GM12878 (cell line): ENCODE measurements around the gene ZNF506. TPM values are rescaled to one million over a fixed set of nuclear protein-coding genes. Genes with fewer than 3 reads are reported as not detected.

Source experiments
- ATAC-seq: fragments of 200-7000 bp; cut with Tn5 transposase; 3 replicates; pipeline ENCODE4 v1.9.1; 2020; ENCODE audit warnings: mild to moderate bottlenecking, moderate library complexity
- BruUV-seq: library from RNA; stranded (reverse); fragments of 400-500 nt; replicated peaks from 2 replicates; lab custom pipeline; 2021; lab: Mats Ljungman, UMichigan
- CTCF ChIA-PET: fragments of 300-600 bp; sonication (Branson Sonifier 250); formaldehyde crosslinking; extraction: SDS; loops from one replicate; lab custom pipeline; 2021; ENCODE audit warnings: inconsistent platforms; lab: Yijun Ruan, JAX
- POLR2A ChIA-PET: fragments of 350-600 bp; formaldehyde crosslinking; extraction: SDS; loops from one replicate; lab custom pipeline; 2021; ENCODE audit warnings: inconsistent platforms; lab: Charles Lee
- RAD21 ChIA-PET: fragments of 300-600 bp; sonication (Branson Sonifier 250); formaldehyde crosslinking; loops from one replicate; lab custom pipeline; 2023; ENCODE audit warnings: antibody characterized with exemption; ENCODE audit not compliant: unreplicated experiment; lab: Charles Lee
- SMC1A ChIA-PET: fragments of 300-600 bp; sonication (Branson Sonifier 250); formaldehyde crosslinking; loops from one replicate; lab custom pipeline; 2023; ENCODE audit not compliant: unreplicated experiment, uncharacterized antibody; lab: Charles Lee
- DNase-seq: peaks from one replicate; pipeline ENCODE4 v3.0.0-alpha.2; 2011; ENCODE audit warnings: low read depth, low spot score
- FAIRE-seq: peaks from 3 replicates; lab custom pipeline; 2011; peaks lifted over from hg19 to GRCh38; lab: Jason Lieb, UNC
- H2AFZ ChIP-seq: 2 replicates; pipeline ENCODE4 v1.6.0; 2011; ENCODE audit warnings: low read depth, low read length, control low read depth; ENCODE audit not compliant: control insufficient read depth
- H3K27ac ChIP-seq: 2 replicates; pipeline ENCODE4 v1.5.1; 2011; ENCODE audit warnings: control low read depth; ENCODE audit not compliant: control insufficient read depth, insufficient read depth
- H3K27me3 ChIP-seq, 2 experiments: replicated peaks in 1 of 2; 2 replicates each; pipeline versions ENCODE4 v1.6.0 to v1.6.1; 2011; ENCODE audit warnings: low read length in 1 of 2; ENCODE audit not compliant: control insufficient read depth in 2 of 2, insufficient read depth in 2 of 2
- H3K36me3 ChIP-seq, 2 experiments: 2 replicates each; pipeline ENCODE4 v1.5.1; 2011; ENCODE audit warnings: low read length in 1 of 2; ENCODE audit not compliant: control insufficient read depth in 2 of 2, insufficient read depth in 2 of 2
- H3K4me1 ChIP-seq: 2 replicates; pipeline ENCODE4 v1.6.1; 2011; ENCODE audit warnings: mild to moderate bottlenecking, low read length, moderate library complexity, mixed read lengths; ENCODE audit not compliant: control insufficient read depth, insufficient read depth
- H3K4me2 ChIP-seq: 2 replicates; pipeline ENCODE4 v1.6.0; 2011; ENCODE audit warnings: control low read depth; ENCODE audit not compliant: control insufficient read depth, insufficient read depth
- H3K4me3 ChIP-seq: fragments of 200-600 bp; sonication (generic); 2 replicates; pipeline ENCODE4 v1.5.1; 2016
- H3K79me2 ChIP-seq: 2 replicates; pipeline ENCODE4 v1.6.0; 2011; ENCODE audit warnings: low read length; ENCODE audit not compliant: control insufficient read depth, insufficient read depth
- H3K9ac ChIP-seq: 2 replicates; pipeline ENCODE4 v1.8.0; 2011; ENCODE audit warnings: low read length, control low read depth, mixed read lengths; ENCODE audit not compliant: control insufficient read depth, insufficient read depth
- H3K9me3 ChIP-seq: replicated peaks from 3 replicates; pipeline ENCODE4 v1.5.1; 2011; ENCODE audit warnings: mild to moderate bottlenecking, low read length; ENCODE audit not compliant: control insufficient read depth, insufficient read depth
- H4K20me1 ChIP-seq: 2 replicates; pipeline ENCODE4 v1.6.0; 2011; ENCODE audit not compliant: control insufficient read depth, insufficient read depth
- ASH2L ChIP-seq: fragments of 300-600, 200-600 bp; sonication (generic); IDR thresholded peaks from 2 replicates; pipeline ENCODE4 v1.6.1; 2017; ENCODE audit warnings: low read depth, mild to moderate bottlenecking, borderline replicate concordance
- NR2F1 ChIP-seq: fragments of 450-650 bp; conservative IDR thresholded peaks from 2 replicates; pipeline ENCODE4 v1.6.1; 2017; ENCODE audit warnings: mild to moderate bottlenecking
- YBX1 ChIP-seq: fragments of 450-650 bp; IDR thresholded peaks from 2 replicates; pipeline ENCODE4 v1.6.1; 2016; ENCODE audit warnings: antibody characterized with exemption
- WGBS: methylation state at CpG from one replicate; pipeline ENCODE4 v1.1.6; 2016; ENCODE audit warnings: low lambda C conversion rate; ENCODE audit not compliant: insufficient replicate concordance, insufficient coverage; ENCODE audit errors: missing lambda C conversion rate; 5-methylcytosine and 5-hydroxymethylcytosine counted together
- in situ Hi-C: fragments of 300-500 bp; cut with MboI; formaldehyde crosslinking; loops from 9 replicates; pipeline ENCODE4 v1.14.3; 2018; ENCODE audit warnings: mixed read lengths
- intact Hi-C: fragments of 100-400 bp; cut with micrococcal nuclease; formaldehyde crosslinking; loops from one replicate; pipeline ENCODE4 v1.14.2; 2022; ENCODE audit not compliant: unreplicated experiment
- polyA plus RNA-seq, 11 experiments: library from polyadenylated mRNA; depleted of rRNA in 4 of 11; unstranded in 6 of 11; stranded (reverse) in 5 of 11; fragments of >200 nt; fragmentation: Nextera tagmentation in 4 of 11; fragmentation: Illumina TruSeq in 1 of 11; extraction: Ambion mirVana in 4 of 11; extraction: Trizol in 1 of 11; gene quantifications; 1 replicate in 1 of 11; 2 replicates in 10 of 11; pipeline versions ENCODE4 v1.2.1 to v1.2.3, GENCODE V29; 2011 to 2016; ENCODE audit warnings: inconsistent platforms in 2 of 11, missing spikeins in 2 of 11, low read depth in 1 of 11
- total RNA-seq, 4 experiments: library from RNA; depleted of rRNA in 3 of 4; stranded (reverse); fragments of >200 nt in 3 of 4; fragmentation: Illumina TruSeq in 1 of 4; extraction: Trizol in 1 of 4; gene quantifications; 2 replicates each; pipeline versions ENCODE4 v1.2.1 to v1.2.3, GENCODE V29; 2013 to 2021
- TF ChIP-seq, protein P1 (sequence below), 3 experiments: IDR thresholded peaks in 2 of 3; conservative IDR thresholded peaks in 1 of 3; 2 replicates each; pipeline ENCODE4 v1.5.1; 2011; ENCODE audit warnings: low read depth in 3 of 3, low read length in 3 of 3, mild to moderate bottlenecking in 3 of 3, control low read depth in 2 of 3, moderate library complexity in 2 of 3, inconsistent platforms in 1 of 3, mixed read lengths in 1 of 3; ENCODE audit not compliant: control insufficient read depth in 2 of 3, insufficient read depth in 1 of 3; ENCODE audit errors: extremely low read depth in 1 of 3
- TF ChIP-seq, protein P2 (sequence below): fragments of 450-650 bp; IDR thresholded peaks from 2 replicates; pipeline ENCODE4 v1.6.1; 2016; ENCODE audit warnings: mild to moderate bottlenecking, moderate library complexity, borderline replicate concordance

ZNF506 gene
- total and polyA plus RNA-seq, 10 of the 15 experiments (the other 5 are each of a cell fraction or from before 2014, with no cell fraction given) = 3.5 to 12.0 (median 7.9) TPM

DNA sequence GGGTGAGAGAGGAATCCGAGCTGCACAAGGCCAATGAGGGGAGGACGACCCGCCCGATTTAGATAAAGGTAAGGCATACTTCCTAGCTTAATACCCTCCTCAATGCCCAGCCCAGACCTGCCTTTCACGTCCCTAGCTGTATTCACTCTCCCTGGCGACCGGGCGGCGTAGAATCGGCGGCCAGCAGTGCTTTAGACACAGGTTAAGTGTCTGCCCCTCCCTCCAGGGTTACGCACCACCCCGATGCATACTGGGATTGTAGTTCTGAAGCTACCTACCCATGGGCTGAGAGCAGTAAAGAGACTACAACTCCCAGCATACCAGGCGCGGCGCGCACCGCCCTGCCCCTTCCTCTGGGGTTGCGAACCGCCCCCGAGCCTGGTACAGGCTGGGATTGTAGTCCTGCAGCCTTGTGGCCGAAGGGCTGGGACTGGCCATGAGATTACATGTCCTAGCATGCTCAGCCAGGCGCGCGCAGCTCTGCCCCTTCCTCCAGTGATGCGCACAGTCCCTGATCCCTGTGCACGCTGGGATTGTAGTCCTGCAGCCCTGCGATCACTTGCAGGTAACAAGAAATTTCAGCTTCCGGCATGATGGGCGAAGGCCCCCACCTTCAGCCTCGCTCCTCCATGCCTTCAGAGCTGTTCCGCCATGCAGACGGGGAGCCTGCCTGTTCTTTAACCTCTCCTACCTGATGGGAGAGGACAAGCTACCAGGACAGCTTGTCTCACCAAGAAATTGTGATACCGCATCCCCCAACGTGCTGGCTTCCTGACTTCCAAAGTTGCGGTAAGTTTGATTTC lies 45.1 kb downstream of the ZNF506 start (continued):
- TF ChIP-seq, protein P1, sequence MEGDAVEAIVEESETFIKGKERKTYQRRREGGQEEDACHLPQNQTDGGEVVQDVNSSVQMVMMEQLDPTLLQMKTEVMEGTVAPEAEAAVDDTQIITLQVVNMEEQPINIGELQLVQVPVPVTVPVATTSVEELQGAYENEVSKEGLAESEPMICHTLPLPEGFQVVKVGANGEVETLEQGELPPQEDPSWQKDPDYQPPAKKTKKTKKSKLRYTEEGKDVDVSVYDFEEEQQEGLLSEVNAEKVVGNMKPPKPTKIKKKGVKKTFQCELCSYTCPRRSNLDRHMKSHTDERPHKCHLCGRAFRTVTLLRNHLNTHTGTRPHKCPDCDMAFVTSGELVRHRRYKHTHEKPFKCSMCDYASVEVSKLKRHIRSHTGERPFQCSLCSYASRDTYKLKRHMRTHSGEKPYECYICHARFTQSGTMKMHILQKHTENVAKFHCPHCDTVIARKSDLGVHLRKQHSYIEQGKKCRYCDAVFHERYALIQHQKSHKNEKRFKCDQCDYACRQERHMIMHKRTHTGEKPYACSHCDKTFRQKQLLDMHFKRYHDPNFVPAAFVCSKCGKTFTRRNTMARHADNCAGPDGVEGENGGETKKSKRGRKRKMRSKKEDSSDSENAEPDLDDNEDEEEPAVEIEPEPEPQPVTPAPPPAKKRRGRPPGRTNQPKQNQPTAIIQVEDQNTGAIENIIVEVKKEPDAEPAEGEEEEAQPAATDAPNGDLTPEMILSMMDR (IDR thresholded peaks at IDR 0.05 in 2 of 3, conservative IDR thresholded peaks at IDR 0.05 in 1 of 3; ENCODE audit: control insufficient read depth in 2 of 3, extremely low read depth in 1 of 3, insufficient read depth in 1 of 3, low read depth in 3 of 3, low read length in 3 of 3) = peak in 1 of 3 experiments; percentile 8; a peak in 1 of 6 replicates
- no peak for TF ChIP-seq YBX1

DNA sequence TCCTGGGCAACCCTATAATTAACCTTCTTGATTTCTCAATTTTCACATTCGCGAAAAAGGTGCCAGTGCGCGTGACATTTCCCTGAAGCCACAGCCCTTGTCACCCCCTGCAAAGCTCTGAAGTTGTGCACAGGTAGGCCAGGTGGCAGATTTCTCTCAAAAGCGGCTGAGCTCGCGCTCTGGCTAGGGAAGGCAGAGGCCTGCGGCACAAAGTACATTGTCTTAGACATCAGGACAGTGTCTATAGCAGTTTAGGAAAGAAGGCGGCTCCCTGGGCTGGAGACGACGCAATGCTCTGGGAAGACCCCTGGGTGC lies 45.7 kb downstream of the ZNF506 start:
- peaks cover 8% of the 10 kb centered on the region for H3K9me3 ChIP-seq
- intact Hi-C loops = loop anchor here (2.0 kb wide), 1 partner anchor 107 kb away; the partner anchor contains the start of gene ZNF101
- H4K20me1 ChIP-seq = no peaks in the 10 kb centered on the region
- no peak for DNase-seq
- 2% methylated on average over 11 of the region's 11 CpGs for WGBS
- peak overlapping the region; percentile 78 for H3K4me3 ChIP-seq
- CTCF ChIA-PET = interaction anchor here (0.6 to 1.4 kb wide), 6 partner anchors 45 to 244 kb away, joined by 3 to 4 read pairs (median 4); partner anchors contain the start of genes ZNF253 and ZNF506
- BruUV-seq = TSS peak; percentile 92
- peak overlapping the region; percentile 83 for H3K4me2 ChIP-seq
- SMC1A ChIA-PET = interaction anchor here (0.6 to 2.4 kb wide), 11 partner anchors 9 to 127 kb away, joined by 3 to 18 read pairs (median 6); partner anchors contain the start of genes ATP13A1, ZNF101, ZNF14 and ZNF253
- POLR2A ChIA-PET = interaction anchor here (0.8 to 2.1 kb wide), 10 partner anchors 43 to 138 kb away, joined by 3 to 12 read pairs (median 4); partner anchors contain the start of genes ZNF14, ZNF506 and ZNF93
- H2AFZ ChIP-seq = peak overlapping the region; percentile 63
- H3K36me3 ChIP-seq = peaks cover 0 to 5% of the 10 kb centered on the region in 2 experiments; a peak in 1 of 4 replicates
- FAIRE-seq = no peak
- peak overlapping the region; percentile 50 for H3K27ac ChIP-seq
- H3K27me3 ChIP-seq = no peaks in the 10 kb centered on the region
- peak; percentile 21 for ATAC-seq
- H3K9ac ChIP-seq = peak overlapping the region; percentile 64
- H3K79me2 ChIP-seq = peaks cover 3% of the 10 kb centered on the region
- in situ Hi-C loops = loop anchor here (5.0 to 10.0 kb wide), 2 partner anchors 109 to 251 kb away; partner anchors contain the start of genes YJEFN3 and ZNF101
- H3K4me1 ChIP-seq = no peaks in the 10 kb centered on the region
- TF ChIP-seq, protein P2, sequence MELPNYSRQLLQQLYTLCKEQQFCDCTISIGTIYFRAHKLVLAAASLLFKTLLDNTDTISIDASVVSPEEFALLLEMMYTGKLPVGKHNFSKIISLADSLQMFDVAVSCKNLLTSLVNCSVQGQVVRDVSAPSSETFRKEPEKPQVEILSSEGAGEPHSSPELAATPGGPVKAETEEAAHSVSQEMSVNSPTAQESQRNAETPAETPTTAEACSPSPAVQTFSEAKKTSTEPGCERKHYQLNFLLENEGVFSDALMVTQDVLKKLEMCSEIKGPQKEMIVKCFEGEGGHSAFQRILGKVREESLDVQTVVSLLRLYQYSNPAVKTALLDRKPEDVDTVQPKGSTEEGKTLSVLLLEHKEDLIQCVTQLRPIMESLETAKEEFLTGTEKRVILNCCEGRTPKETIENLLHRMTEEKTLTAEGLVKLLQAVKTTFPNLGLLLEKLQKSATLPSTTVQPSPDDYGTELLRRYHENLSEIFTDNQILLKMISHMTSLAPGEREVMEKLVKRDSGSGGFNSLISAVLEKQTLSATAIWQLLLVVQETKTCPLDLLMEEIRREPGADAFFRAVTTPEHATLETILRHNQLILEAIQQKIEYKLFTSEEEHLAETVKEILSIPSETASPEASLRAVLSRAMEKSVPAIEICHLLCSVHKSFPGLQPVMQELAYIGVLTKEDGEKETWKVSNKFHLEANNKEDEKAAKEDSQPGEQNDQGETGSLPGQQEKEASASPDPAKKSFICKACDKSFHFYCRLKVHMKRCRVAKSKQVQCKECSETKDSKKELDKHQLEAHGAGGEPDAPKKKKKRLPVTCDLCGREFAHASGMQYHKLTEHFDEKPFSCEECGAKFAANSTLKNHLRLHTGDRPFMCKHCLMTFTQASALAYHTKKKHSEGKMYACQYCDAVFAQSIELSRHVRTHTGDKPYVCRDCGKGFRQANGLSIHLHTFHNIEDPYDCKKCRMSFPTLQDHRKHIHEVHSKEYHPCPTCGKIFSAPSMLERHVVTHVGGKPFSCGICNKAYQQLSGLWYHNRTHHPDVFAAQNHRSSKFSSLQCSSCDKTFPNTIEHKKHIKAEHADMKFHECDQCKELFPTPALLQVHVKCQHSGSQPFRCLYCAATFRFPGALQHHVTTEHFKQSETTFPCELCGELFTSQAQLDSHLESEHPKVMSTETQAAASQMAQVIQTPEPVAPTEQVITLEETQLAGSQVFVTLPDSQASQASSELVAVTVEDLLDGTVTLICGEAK = no peak
- TF ChIP-seq ASH2L (0 out of 2 replicates have a peak, but pooled peaks have one; percentile 5), NR2F1 (no peak)
- RAD21 ChIA-PET = interaction anchor here (0.7 to 2.3 kb wide), 8 partner anchors 43 to 244 kb away, joined by 3 to 16 read pairs (median 8); partner anchors contain the start of genes ZNF101, ZNF14, ZNF253 and ZNF506
